Measurements from ENCODE around the gene CHCT1.
"Not testable (repeated sequence)": the region's sequence is repeated elsewhere in the genome, so short reads cannot be mapped to it uniquely, and the experiment has no call there.

The CHCT1 gene

DNA sequence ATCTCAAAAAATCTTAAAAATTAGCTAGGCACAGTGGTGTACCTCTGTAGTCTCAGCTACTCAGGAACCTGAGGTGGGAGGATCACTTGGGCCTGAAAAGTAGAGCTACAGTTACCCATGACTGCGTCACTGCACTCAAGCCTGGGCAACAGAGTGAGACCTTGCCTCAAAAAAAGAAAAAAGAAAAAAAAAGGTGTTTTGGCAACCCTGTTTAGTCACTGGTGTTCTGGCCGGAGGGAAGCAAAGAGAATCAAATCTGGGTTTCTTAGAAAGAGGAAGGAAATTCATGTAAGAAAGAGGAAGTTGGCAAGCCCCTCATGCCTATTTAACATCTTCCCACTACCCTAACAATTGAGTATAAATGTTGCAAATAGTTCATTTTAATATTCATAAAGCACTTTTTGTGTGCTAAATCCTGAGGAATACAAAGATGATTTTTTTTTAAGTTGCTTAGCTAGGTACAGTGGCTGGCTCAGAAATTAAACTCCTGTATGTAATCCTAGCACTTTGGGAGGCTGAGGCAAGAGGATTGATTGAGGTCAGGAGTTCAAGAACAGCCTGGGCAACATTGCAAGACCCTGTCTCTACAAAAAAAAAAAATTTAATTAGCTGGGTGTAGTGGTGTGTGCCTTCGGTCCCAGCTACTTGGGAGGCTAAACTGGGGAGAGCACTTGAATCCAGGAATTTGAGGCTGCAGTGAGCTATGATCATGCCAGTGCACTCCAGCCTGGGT, 23.9 kb upstream of the CHCT1 start:
- peak; percentile 37 for DNase-seq (ENCODE audit: low spot score)

- DNase-seq (ENCODE audit: low spot score), result no peak
These were observed 20.5 kb upstream of the CHCT1 start for GRCh38 chr17:60401819-60402218.

GRCh38 chr17:60403523-60403810, 18.8 kb upstream of the CHCT1 start:
- DNase-seq (ENCODE audit: low spot score), result no peak

DNA sequence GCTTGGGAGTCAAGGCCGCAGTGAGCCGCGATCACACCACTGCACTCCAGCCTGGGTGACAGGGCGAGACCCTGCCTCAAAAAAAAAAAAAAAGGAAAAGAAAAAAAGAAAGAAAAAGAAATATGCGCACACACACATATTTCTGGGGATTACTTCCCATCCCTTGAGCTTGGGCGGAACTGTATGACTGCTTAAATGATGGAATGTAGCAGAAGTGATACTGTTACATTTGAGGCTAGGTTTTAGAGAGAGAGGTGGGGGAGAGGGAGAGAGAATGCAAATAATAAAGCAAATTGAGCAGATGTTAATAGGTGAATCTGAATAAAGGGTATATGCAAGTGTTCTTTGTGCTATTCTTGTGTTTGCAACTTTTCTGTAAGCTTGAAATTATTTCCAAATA, 18.3 kb upstream of the CHCT1 start:
- no peak for DNase-seq (ENCODE audit: low spot score)

- no peak for DNase-seq (ENCODE audit: low spot score)
These were observed 15.4 kb upstream of the CHCT1 start for GRCh38 chr17:60406887-60407286.

GRCh38 chr17:60410001-60410400, 12.3 kb upstream of the CHCT1 start:
- DNase-seq (ENCODE audit: low spot score), result no peak

- DNase-seq (ENCODE audit: low spot score), result no peak
These were observed 9.6 kb upstream of the CHCT1 start for GRCh38 chr17:60412701-60413100.

- no peak for DNase-seq (ENCODE audit: low spot score)
These were observed 7.1 kb upstream of the CHCT1 start for GRCh38 chr17:60415146-60415545.

GRCh38 chr17:60416368-60416925, 5.8 kb upstream of the CHCT1 start:
- peak; percentile 92 for DNase-seq (ENCODE audit: low spot score)

DNA sequence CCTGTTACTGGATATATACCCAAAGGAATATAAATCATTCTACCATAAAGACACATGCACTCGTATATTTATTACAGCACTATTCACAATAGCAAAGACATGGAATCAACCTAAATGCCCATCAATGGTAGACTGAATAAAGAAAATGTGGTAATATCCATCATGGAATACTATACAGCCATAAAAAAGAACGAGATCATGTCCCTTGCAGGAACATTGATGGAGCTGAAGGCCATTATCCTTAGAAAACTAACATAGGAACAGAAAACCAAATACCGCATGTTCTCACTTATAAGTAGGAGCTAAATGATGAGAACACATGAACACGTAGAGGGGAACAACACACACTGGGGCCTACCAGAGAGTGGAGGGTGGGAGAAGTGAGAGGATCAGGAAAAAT, 3.3 kb upstream of the CHCT1 start:
- DNase-seq (ENCODE audit: low spot score), result not testable (repeated sequence)

- not testable (repeated sequence) for DNase-seq (ENCODE audit: low spot score)
These were observed 2.4 kb upstream of the CHCT1 start for GRCh38 chr17:60419875-60420274.

DNA sequence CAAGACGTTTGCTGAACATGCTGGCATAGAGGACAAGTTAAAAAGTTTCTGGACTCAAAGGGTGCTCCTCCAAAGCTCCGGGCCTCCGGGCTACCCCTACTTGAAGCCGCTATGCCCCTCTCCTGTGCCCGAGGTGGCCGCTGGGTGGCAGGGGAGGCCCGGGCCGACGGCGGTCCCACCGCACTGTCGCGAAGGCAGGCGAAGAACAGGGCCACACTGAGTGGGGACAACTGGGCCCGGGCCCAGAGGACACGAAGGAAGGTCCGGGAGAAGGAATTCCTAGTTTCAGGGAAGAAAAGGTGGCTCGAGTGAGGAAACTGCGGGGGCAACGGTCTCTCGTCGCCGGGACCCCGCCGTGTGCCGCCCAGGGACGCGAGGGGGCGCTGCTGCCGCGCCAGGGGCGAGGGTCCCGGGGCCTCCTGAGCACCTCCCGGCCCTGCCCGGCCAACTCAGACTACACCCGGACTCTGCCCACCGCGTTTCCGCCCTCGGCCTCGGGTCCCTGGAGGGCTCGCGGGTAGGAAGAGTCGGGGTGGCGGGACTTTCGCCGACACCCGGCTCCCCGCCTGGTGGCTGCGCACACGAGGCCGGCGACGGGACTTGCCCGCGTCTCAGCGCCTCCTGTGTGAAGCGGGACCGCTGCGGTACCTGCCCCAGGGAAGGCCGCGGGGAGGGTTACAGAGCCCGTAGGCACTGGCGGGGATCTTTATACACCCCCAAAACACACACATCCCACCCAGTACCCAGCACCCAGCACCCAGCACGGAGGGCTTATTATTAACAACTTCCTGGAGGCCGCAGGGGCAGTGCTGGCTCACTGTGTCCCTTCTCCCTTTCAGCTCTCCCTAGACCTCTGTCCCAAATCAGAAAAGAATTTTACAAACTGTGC, 772 bp upstream of the CHCT1 start:
- peak; percentile 77 for DNase-seq (ENCODE audit: low spot score)

- no peak for DNase-seq (ENCODE audit: low spot score)
These were observed 1.6 kb downstream of the CHCT1 start for GRCh38 chr17:60423865-60424264.

- no peak for DNase-seq (ENCODE audit: low spot score)
These were observed 3.3 kb downstream of the CHCT1 start for GRCh38 chr17:60425626-60426025.

DNA sequence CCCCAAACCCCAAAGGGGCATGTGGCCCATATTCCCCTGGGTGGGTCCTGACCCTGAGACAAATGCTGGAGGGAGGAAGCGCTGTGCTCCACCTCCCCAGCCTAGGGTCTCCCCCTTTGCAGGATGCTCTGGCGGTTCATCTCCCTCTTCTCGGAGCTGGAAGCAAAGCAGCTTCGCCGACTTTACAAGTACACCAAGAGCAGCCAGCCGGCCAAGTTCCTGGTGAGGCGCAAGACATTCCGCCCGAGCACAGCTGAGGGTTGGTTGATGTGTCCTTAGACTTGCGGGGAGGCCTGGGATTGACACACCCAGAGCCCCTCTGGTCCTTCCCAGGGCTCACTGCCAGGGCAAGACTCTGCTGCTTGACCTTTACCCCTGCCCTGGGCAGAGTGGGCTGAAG, 4.3 kb downstream of the CHCT1 start:
- no peak for DNase-seq (ENCODE audit: low spot score)

DNA sequence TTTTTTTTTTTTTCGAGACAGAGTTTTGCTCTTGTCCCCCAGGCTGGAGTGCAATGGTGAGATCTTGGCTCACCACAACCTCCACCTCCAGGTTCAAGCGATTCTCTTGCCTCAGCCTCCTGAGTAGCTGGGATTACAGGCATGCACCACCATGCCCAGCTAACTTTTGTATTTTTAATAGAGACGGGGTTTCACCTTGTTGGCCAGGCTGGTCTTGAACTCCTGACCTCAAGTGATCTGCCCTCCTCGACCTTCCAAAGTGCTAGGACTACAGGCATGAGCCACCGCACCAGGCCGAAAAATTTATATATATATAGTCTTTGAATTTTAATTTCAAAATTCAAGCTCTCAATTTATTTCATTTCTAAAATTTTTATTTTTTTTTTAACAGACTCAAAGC, 6.2 kb downstream of the CHCT1 start:
- DNase-seq (ENCODE audit: low spot score), result not testable (repeated sequence)

DNA sequence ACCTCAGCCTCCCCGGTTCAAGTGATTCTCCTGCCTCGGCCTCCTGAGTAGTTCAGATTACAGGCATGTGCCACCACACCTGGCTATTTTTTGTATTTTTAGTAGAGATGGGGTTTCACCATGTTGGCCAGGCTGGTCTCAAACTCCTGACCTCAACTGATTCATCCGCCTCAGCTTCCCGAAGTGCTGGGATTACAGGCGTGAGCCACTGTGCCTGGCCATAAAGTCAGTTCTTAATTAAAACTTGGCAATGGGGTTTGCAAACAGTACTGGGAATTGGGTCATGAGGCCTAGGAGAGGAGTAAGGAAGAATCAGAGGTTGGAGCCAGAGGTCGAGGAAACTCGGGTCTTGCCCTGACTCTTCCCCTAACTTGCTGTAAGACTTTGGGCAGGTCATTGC, 8.3 kb downstream of the CHCT1 start:
- DNase-seq (ENCODE audit: low spot score), result not testable (repeated sequence)

DNA sequence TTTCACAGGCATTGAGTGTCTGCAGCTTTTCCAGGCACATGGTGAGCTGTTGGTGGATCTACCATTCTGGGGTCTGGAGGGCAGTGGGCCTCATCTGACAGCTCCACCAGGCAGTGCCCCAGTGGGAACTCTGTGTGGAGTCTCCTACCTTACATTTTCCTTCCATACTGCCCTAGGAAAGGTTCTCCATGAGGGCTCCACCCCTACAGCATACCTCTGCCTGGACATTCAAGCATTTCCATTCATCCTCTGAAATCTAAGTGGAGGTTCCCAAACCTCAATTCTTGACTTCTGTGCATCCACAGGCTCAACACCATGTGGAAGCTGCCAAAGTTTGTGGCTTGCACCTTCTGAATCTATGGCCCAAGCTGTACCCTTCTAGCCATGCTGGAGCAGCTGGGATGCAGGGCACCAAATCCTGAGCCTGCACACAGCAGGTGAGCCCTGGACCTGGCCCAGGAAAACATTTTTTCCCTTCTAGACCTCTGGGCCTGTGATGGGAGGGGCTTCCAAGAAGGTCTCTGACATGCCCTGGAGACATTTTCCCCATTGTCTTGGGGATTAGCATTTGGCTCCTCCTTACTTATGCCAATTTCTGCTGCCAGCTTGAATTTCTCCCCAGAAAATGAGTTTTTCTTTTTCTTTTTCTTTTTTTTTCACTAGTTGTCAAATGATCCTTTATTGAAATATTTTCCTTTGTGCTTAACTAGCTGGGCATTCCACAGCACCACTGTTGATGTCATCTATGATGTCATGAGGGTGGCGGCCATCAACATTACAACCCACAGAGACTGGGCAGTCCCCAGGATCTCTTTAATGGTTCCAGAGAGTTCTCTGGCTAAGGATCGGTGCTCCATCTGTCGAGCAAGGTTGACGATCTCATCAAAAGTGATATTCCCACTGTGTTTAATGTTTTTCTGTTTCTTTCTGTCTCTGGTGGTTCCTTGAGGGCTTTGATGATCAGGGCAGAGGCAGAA, 11.0 kb downstream of the CHCT1 start:
- not testable (repeated sequence) for DNase-seq (ENCODE audit: low spot score)

DNA sequence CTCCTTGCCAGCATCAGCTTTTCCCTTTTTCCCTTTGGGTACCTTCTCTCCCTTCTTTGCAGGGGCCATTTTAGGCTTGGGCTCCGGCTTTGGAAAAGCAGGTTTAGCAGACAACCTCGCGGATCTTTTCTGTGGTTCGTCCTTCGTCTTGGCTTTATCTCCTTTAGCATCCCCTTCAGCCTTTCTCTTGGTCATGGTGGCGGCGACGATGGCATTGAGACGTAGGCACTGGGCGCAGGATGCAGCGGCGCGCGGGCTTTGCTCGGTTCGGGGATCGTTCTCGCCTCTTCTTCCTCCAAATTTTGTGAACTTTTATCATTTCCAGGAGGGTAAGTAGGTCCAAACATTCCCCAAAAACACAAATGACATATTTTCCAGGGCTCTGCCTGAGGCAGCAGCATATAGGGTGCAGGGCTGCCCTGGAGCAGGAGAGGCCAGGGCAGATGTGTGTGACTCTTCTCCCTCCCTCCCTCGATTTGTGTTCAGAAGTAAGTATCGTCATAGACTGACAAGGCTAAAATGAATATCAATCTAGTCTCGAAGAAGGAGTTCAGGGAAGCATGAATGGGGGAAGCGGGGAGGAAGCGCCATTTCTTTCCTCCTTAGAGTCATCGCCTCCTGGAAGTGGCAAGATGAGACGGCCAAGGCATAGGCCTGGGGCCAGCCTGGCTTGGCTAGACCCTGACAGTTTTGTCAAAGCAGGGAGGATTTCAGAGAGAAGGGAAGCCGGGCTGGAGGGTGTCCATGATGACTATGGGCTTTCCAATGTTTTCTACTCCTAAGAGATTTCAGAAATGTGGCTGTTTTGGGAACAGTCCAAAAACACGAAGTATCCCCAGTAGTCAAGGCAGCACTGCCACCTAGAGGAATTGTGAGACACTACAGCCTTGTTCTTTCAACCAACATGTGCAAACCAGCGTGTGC, 13.2 kb downstream of the CHCT1 start:
- DNase-seq (ENCODE audit: low spot score), result peak; percentile 90

DNA sequence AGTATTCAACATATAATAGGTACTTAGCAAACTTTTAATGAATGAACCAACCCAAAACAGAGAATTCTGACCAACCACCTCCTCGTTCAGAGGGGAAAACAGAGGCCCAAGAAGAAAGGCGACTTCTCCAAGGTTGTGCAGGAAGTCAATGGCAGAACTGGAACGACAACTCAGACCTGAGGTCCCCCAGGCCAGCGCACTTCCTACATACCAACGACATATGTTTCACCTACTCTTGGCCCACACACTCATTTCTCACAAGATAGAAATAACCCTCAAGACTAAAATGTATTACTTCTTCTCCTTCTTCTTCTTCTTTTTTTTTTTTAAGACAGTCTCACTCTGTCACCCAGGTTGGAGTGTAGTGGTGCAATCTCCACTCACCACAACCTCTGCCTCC, 14.4 kb downstream of the CHCT1 start:
- no peak for DNase-seq (ENCODE audit: low spot score)

GRCh38 chr17:60439501-60439900, 17.2 kb downstream of the CHCT1 start:
- no peak for DNase-seq (ENCODE audit: low spot score)

Data from globus pallidus (tissue), 1 donor.